Parathyroid adenoma (tissue), 2 donors: Measurements from ENCODE around the gene ARL5A.

Experiments
- H2AFZ ChIP-seq: fragments of 300-600 bp; sonication (generic); one replicate; pipeline ENCODE4 v1.7.0; 2017; ENCODE audit warnings: antibody characterized with exemption, mild to moderate bottlenecking
- H3K27ac ChIP-seq: fragments of 300-600 bp; sonication (generic); one replicate; pipeline ENCODE4 v1.7.0; 2017
- H3K27me3 ChIP-seq: fragments of 300-600 bp; sonication (generic); one replicate; pipeline ENCODE4 v1.7.0; 2017; ENCODE audit warnings: low read length; ENCODE audit not compliant: control insufficient read depth, insufficient read depth
- H3K36me3 ChIP-seq: fragments of 300-600 bp; sonication (generic); one replicate; pipeline ENCODE4 v1.7.0; 2017; ENCODE audit warnings: low read length; ENCODE audit not compliant: control insufficient read depth, insufficient read depth
- H3K4me1 ChIP-seq: fragments of 300-600 bp; sonication (generic); one replicate; pipeline ENCODE4 v1.7.0; 2017; ENCODE audit warnings: control low read depth
- H3K4me2 ChIP-seq: fragments of 300-600 bp; sonication (generic); one replicate; pipeline ENCODE4 v1.7.0; 2017; ENCODE audit warnings: low read length
- H3K4me3 ChIP-seq: fragments of 300-600 bp; sonication (generic); one replicate; pipeline ENCODE4 v1.7.0; 2017; ENCODE audit warnings: low read depth, low read length
- H3K79me2 ChIP-seq: fragments of 300-600 bp; sonication (generic); one replicate; pipeline ENCODE4 v1.7.0; 2017; ENCODE audit warnings: control low read depth
- H3K9ac ChIP-seq: fragments of 300-600 bp; sonication (generic); one replicate; pipeline ENCODE4 v1.7.0; 2017; ENCODE audit warnings: mild to moderate bottlenecking
- H3K9me3 ChIP-seq: fragments of 300-600 bp; sonication (generic); one replicate; pipeline ENCODE4 v1.7.0; 2017; ENCODE audit warnings: low read length; ENCODE audit not compliant: control insufficient read depth
- CTCF ChIP-seq: fragments of 300-600 bp; sonication (generic); IDR thresholded peaks from one replicate; pipeline ENCODE4 v1.7.0; 2017; ENCODE audit warnings: antibody characterized with exemption, mild to moderate bottlenecking
- donor health status: primary hyperparathyroidism.

Gene ARL5A

GRCh38 chr2:151771599-151772358, 56.4 kb downstream of the ARL5A start:
- no peaks in the 10 kb centered on the region for H3K79me2 ChIP-seq
- H3K4me3 ChIP-seq: no peak overlapping the region
- H3K4me2 ChIP-seq: no peak overlapping the region
- no peaks in the 10 kb centered on the region for H3K36me3 ChIP-seq
- no peaks in the 10 kb centered on the region for H3K9me3 ChIP-seq
- no peaks in the 10 kb centered on the region for H3K27me3 ChIP-seq
- H2AFZ ChIP-seq: no peak overlapping the region
- no peaks in the 10 kb centered on the region for H3K4me1 ChIP-seq
- no peak overlapping the region for H3K9ac ChIP-seq
- no peak for TF ChIP-seq CTCF
- no peak overlapping the region for H3K27ac ChIP-seq

GRCh38 chr2:151770995-151771394, 57.2 kb downstream of the ARL5A start:
- Histone ChIP-seq H3K9ac (no peak overlapping the region), H3K27ac (no peak overlapping the region), H3K9me3 (no peaks in the 10 kb centered on the region), H3K79me2 (no peaks in the 10 kb centered on the region), H3K4me1 (no peaks in the 10 kb centered on the region), H3K4me2 (no peak overlapping the region), H3K4me3 (no peak overlapping the region), H3K27me3 (no peaks in the 10 kb centered on the region), H3K36me3 (no peaks in the 10 kb centered on the region), H2AFZ (no peak overlapping the region)
- no peak for TF ChIP-seq CTCF

GRCh38 chr2:151769606-151770005, 58.6 kb downstream of the ARL5A start:
- Histone ChIP-seq H3K79me2 (no peaks in the 10 kb centered on the region), H3K36me3 (no peaks in the 10 kb centered on the region), H3K4me1 (no peaks in the 10 kb centered on the region), H3K27me3 (no peaks in the 10 kb centered on the region), H3K27ac (no peak overlapping the region), H2AFZ (no peak overlapping the region), H3K9ac (no peak overlapping the region), H3K4me3 (no peak overlapping the region), H3K9me3 (no peaks in the 10 kb centered on the region), H3K4me2 (no peak overlapping the region)
- no peak for TF ChIP-seq CTCF

GRCh38 chr2:151767536-151767935, 60.7 kb downstream of the ARL5A start:
- no peaks in the 10 kb centered on the region for H3K9me3 ChIP-seq
- H3K27ac ChIP-seq: no peak overlapping the region
- no peak overlapping the region for H3K4me3 ChIP-seq
- H2AFZ ChIP-seq: no peak overlapping the region
- no peaks in the 10 kb centered on the region for H3K27me3 ChIP-seq
- no peaks in the 10 kb centered on the region for H3K79me2 ChIP-seq
- H3K4me2 ChIP-seq: no peak overlapping the region
- H3K36me3 ChIP-seq: no peaks in the 10 kb centered on the region
- no peak for TF ChIP-seq CTCF
- H3K9ac ChIP-seq: no peak overlapping the region
- H3K4me1 ChIP-seq: no peaks in the 10 kb centered on the region
